IMR-90 (cell line): ENCODE measurements around the gene GJB3. TPM values are rescaled to one million over a fixed set of nuclear protein-coding genes. Genes with fewer than 3 reads are reported as not detected.

Experiments
- ATAC-seq: fragments of 200-7000 bp; cut with Tn5 transposase; 2 replicates; pipeline ENCODE4 v1.9.1; 2020; ENCODE audit warnings: low read depth, mild to moderate bottlenecking, moderate library complexity
- BruUV-seq: library from RNA; stranded (reverse); fragments of 400-500 nt; replicated peaks from 2 replicates; lab custom pipeline; 2021; lab: Mats Ljungman, UMichigan
- CTCF ChIA-PET: fragments of 300-600 bp; formaldehyde crosslinking; extraction: SDS; loops from one replicate; lab custom pipeline; 2021; ENCODE audit warnings: antibody characterized with exemption; lab: Yijun Ruan, JAX
- POLR2A ChIA-PET: fragments of 300-600 bp; sonication (Branson Sonifier 250); formaldehyde crosslinking; loops from one replicate; lab custom pipeline; 2022; ENCODE audit warnings: antibody characterized with exemption; ENCODE audit not compliant: unreplicated experiment; lab: Charles Lee
- DNase-seq: peaks from one replicate; pipeline ENCODE4 v3.0.0; 2013
- H2AFZ ChIP-seq: replicated peaks from 2 replicates; pipeline ENCODE3; 2013; ENCODE audit warnings: low read length, mild to moderate bottlenecking; ENCODE audit not compliant: poor library complexity
- H2AK5ac ChIP-seq: 2 replicates; pipeline ENCODE4 v1.6.1; 2013; ENCODE audit warnings: low read depth, low read length, inconsistent platforms
- H2AK9ac ChIP-seq: replicated peaks from 2 replicates; pipeline ENCODE3; 2013; ENCODE audit warnings: mild to moderate bottlenecking, low read depth, low read length, moderate library complexity; ENCODE audit not compliant: poor library complexity
- H2BK120ac ChIP-seq: 2 replicates; pipeline ENCODE4 v1.6.1; 2013; ENCODE audit warnings: low read depth, low read length, inconsistent platforms
- H2BK15ac ChIP-seq: 3 replicates; pipeline ENCODE4 v1.6.1; 2013; ENCODE audit warnings: low read depth, low read length, inconsistent platforms
- H2BK20ac ChIP-seq: 2 replicates; pipeline ENCODE4 v1.6.1; 2013; ENCODE audit warnings: low read depth, mild to moderate bottlenecking, inconsistent platforms, low read length, moderate library complexity
- H2BK5ac ChIP-seq: 2 replicates; pipeline ENCODE4 v1.6.1; 2013; ENCODE audit warnings: mild to moderate bottlenecking, low read depth, low read length, inconsistent platforms; ENCODE audit not compliant: poor library complexity, severe bottlenecking
- H3K14ac ChIP-seq: replicated peaks from 2 replicates; pipeline ENCODE4 v1.6.1; 2013; ENCODE audit warnings: low read depth, low read length, inconsistent platforms
- H3K18ac ChIP-seq: 2 replicates; pipeline ENCODE4 v1.6.1; 2013; ENCODE audit warnings: low read depth, low read length, control low read depth
- H3K23ac ChIP-seq: 2 replicates; pipeline ENCODE4 v1.6.1; 2013; ENCODE audit warnings: low read depth, low read length, inconsistent platforms
- H3K27ac ChIP-seq: 2 replicates; pipeline ENCODE4 v1.5.1; 2013; ENCODE audit warnings: mild to moderate bottlenecking, control low read depth, low read length; ENCODE audit not compliant: insufficient read depth
- H3K27me3 ChIP-seq: 2 replicates; pipeline ENCODE4 v1.6.1; 2013; ENCODE audit warnings: low read length; ENCODE audit not compliant: control insufficient read depth, insufficient read depth
- H3K36me3 ChIP-seq: 2 replicates; pipeline ENCODE4 v1.6.1; 2013; ENCODE audit warnings: low read length, mixed read lengths; ENCODE audit not compliant: control insufficient read depth, insufficient read depth
- H3K4ac ChIP-seq: 2 replicates; pipeline ENCODE4 v1.6.1; 2013; ENCODE audit warnings: low read depth, low read length, inconsistent platforms
- H3K4me1 ChIP-seq: 2 replicates; pipeline ENCODE4 v1.6.1; 2013; ENCODE audit warnings: low read length, mixed read lengths; ENCODE audit not compliant: control insufficient read depth, insufficient read depth
- H3K4me2 ChIP-seq: 2 replicates; pipeline ENCODE4 v1.6.1; 2013; ENCODE audit warnings: low read depth, mild to moderate bottlenecking, control low read depth, low read length, moderate library complexity
- H3K4me3 ChIP-seq: 2 replicates; pipeline ENCODE4 v1.5.1; 2013; ENCODE audit warnings: low read depth, mild to moderate bottlenecking, control low read depth, low read length, moderate library complexity; ENCODE audit not compliant: insufficient read depth
- H3K56ac ChIP-seq: 2 replicates; pipeline ENCODE4 v1.6.1; 2013; ENCODE audit warnings: low read length, inconsistent platforms; ENCODE audit not compliant: insufficient read depth; ENCODE audit errors: extremely low read depth
- H3K79me1 ChIP-seq, 2 experiments: 2 replicates each; pipeline ENCODE4 v1.6.1; 2013; ENCODE audit warnings: low read length in 2 of 2, inconsistent platforms in 1 of 2, low read depth in 1 of 2
- H3K9ac ChIP-seq: 2 replicates; pipeline ENCODE4 v1.6.1; 2013; ENCODE audit warnings: low read depth, low read length, control low read depth
- H3K9me1 ChIP-seq: 2 replicates; pipeline ENCODE4 v1.6.1; 2013; ENCODE audit warnings: low read length, inconsistent platforms; ENCODE audit not compliant: insufficient read depth
- H3K9me3 ChIP-seq: 2 replicates; pipeline ENCODE4 v1.6.1; 2013; ENCODE audit warnings: low read length; ENCODE audit not compliant: control insufficient read depth, insufficient read depth
- H4K20me1 ChIP-seq: 2 replicates; pipeline ENCODE4 v1.6.1; 2013; ENCODE audit warnings: low read length, inconsistent platforms; ENCODE audit not compliant: insufficient read depth
- H4K5ac ChIP-seq: 2 replicates; pipeline ENCODE4 v1.6.1; 2013; ENCODE audit warnings: mild to moderate bottlenecking, low read depth, low read length, control low read depth
- H4K8ac ChIP-seq, 2 experiments: 2 replicates each; pipeline ENCODE4 v1.6.1; 2013; ENCODE audit warnings: low read depth in 2 of 2, low read length in 2 of 2, control low read depth in 1 of 2, inconsistent platforms in 1 of 2
- H4K91ac ChIP-seq: 2 replicates; pipeline ENCODE4 v1.6.1; 2013; ENCODE audit warnings: low read depth, low read length, inconsistent platforms; ENCODE audit not compliant: insufficient read depth
- BHLHE40 ChIP-seq: fragments of 150-350 bp; IDR thresholded peaks from 2 replicates; pipeline ENCODE4 v1.6.1; 2016; ENCODE audit warnings: mild to moderate bottlenecking, low read depth, low read length
- CEBPB ChIP-seq: IDR thresholded peaks from 2 replicates; pipeline ENCODE4 v1.6.1; 2012; ENCODE audit warnings: low read depth, low read length, improper control_type of control experiment
- FOS ChIP-seq: fragments of 150-350 bp; IDR thresholded peaks from 2 replicates; pipeline ENCODE4 v1.6.1; 2016; ENCODE audit warnings: low read depth, low read length
- MAFK ChIP-seq: IDR thresholded peaks from 2 replicates; pipeline ENCODE4 v1.6.1; 2012; ENCODE audit warnings: low read depth, low read length, improper control_type of control experiment
- MXI1 ChIP-seq: IDR thresholded peaks from 2 replicates; pipeline ENCODE4 v1.6.1; 2012; ENCODE audit warnings: low read depth, mild to moderate bottlenecking, low read length, moderate library complexity, borderline replicate concordance
- POLR2A ChIP-seq: IDR thresholded peaks from 2 replicates; pipeline ENCODE4 v1.6.1; 2012; ENCODE audit warnings: mild to moderate bottlenecking, low read depth, low read length
- RCOR1 ChIP-seq: IDR thresholded peaks from 2 replicates; pipeline ENCODE4 v1.6.1; 2012; ENCODE audit warnings: mild to moderate bottlenecking, low read length, improper control_type of control experiment; ENCODE audit not compliant: insufficient replicate concordance
- RFX5 ChIP-seq: IDR thresholded peaks from 2 replicates; pipeline ENCODE4 v1.8.0; 2012; ENCODE audit warnings: low read depth, mild to moderate bottlenecking, low read length, moderate library complexity
- SMC3 ChIP-seq: fragments of 150-350 bp; IDR thresholded peaks from 2 replicates; pipeline ENCODE4 v1.6.1; 2016; ENCODE audit warnings: low read depth, mild to moderate bottlenecking, antibody characterized with exemption, low read length, moderate library complexity
- USF2 ChIP-seq: fragments of 150-350 bp; IDR thresholded peaks from 2 replicates; pipeline ENCODE4 v1.6.1; 2017; ENCODE audit warnings: mild to moderate bottlenecking, antibody characterized with exemption, low read length, low read depth
- WGBS, 2 experiments: methylation state at CpG; one replicate each; pipeline versions ENCODE4 v1.1.5 to v1.1.7; 2013; ENCODE audit warnings: missing lambda C conversion rate in 2 of 2; ENCODE audit not compliant: insufficient read length in 1 of 2; ENCODE audit errors: extremely low coverage in 2 of 2; 5-methylcytosine and 5-hydroxymethylcytosine counted together
- dilution Hi-C: fragments of 300-500 bp; cut with HindIII; formaldehyde crosslinking; loops from one replicate; pipeline ENCODE4 v1.14.3; 2018; ENCODE audit warnings: low sequenced_read_pairs; ENCODE audit not compliant: unreplicated experiment
- in situ Hi-C: fragments of 300-500 bp; cut with MboI; formaldehyde crosslinking; loops from 3 replicates; pipeline ENCODE4 v1.14.3; 2019; ENCODE audit warnings: low sequenced_read_pairs, inconsistent platforms, mixed read lengths
- intact Hi-C: fragments of 100-400 bp; cut with micrococcal nuclease; formaldehyde crosslinking; loops from 2 replicates; pipeline ENCODE4 v1.10.0; 2022
- polyA plus RNA-seq, 3 experiments: library from polyadenylated mRNA; depleted of rRNA; stranded (reverse); fragments of >200 nt; gene quantifications; 2 replicates each; pipeline ENCODE4 v1.2.3, GENCODE V29; 2012; ENCODE audit warnings: low replicate concordance in 1 of 3
- total RNA-seq: library from RNA; depleted of rRNA; stranded (reverse); fragments of >200 nt; gene quantifications from 2 replicates; pipeline ENCODE4 v1.2.3, GENCODE V29; 2012
- TF ChIP-seq, protein P1 (sequence below): fragments of 150-350 bp; IDR thresholded peaks from 2 replicates; pipeline ENCODE4 v1.6.1; 2016; ENCODE audit warnings: low read depth, mild to moderate bottlenecking, low read length, moderate library complexity, borderline replicate concordance

Gene GJB3
- total and polyA plus RNA-seq, 2 of the 4 experiments (the other 2 are of a cell fraction), result not detected

DNA sequence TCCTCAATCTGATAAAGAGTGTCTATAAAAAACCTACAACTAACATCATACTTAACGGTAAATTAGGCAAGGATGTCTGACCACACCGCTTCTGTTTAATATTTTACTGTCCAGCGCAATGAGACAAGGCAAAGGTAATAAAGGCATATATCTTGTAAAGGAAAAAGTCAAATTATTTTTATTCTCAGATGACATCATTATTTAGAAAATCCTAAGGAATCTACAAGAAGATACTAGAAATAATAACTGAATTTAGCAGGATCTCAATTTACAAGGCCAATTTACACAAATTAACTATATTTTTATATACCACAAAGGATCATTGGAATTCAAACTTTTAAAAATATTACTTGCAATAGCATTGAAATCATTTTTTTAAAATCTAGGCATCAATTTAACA lies 41.2 kb downstream of the GJB3 start:
- Histone ChIP-seq H3K4ac (no peak overlapping the region), H4K20me1 (no peaks in the 10 kb centered on the region), H3K9me3 (no peaks in the 10 kb centered on the region), H2AK5ac (no peak overlapping the region), H3K56ac (no peak overlapping the region), H3K14ac (no peak overlapping the region), H3K4me2 (no peak overlapping the region), H3K9me1 (no peaks in the 10 kb centered on the region), H4K91ac (no peak overlapping the region), H3K27ac (no peak overlapping the region), H3K4me1 (no peaks in the 10 kb centered on the region), H3K36me3 (no peaks in the 10 kb centered on the region), H4K5ac (no peak overlapping the region), H4K8ac (no peak overlapping the region), H2BK20ac (no peak overlapping the region), H3K18ac (no peak overlapping the region), H2AFZ (no peak overlapping the region), H2BK120ac (no peak overlapping the region), H3K4me3 (no peak overlapping the region), H3K9ac (no peak overlapping the region), H3K23ac (no peak overlapping the region), H2AK9ac (no peak overlapping the region), H2BK15ac (no peak overlapping the region), H3K79me1 (no peaks in the 10 kb centered on the region), H3K27me3 (no peaks in the 10 kb centered on the region), H2BK5ac (no peak overlapping the region)
- in situ Hi-C loops (no loop called here), intact Hi-C loops (no loop called here), dilution Hi-C loops (no loop called here)
- no TSS peak for BruUV-seq
- no peak for TF ChIP-seq BHLHE40
- no peak for TF ChIP-seq MAFK
- TF ChIP-seq SMC3, result no peak
- TF ChIP-seq CEBPB, result no peak
- TF ChIP-seq POLR2A, result no peak
- TF ChIP-seq RCOR1, result no peak
- TF ChIP-seq, protein P1, sequence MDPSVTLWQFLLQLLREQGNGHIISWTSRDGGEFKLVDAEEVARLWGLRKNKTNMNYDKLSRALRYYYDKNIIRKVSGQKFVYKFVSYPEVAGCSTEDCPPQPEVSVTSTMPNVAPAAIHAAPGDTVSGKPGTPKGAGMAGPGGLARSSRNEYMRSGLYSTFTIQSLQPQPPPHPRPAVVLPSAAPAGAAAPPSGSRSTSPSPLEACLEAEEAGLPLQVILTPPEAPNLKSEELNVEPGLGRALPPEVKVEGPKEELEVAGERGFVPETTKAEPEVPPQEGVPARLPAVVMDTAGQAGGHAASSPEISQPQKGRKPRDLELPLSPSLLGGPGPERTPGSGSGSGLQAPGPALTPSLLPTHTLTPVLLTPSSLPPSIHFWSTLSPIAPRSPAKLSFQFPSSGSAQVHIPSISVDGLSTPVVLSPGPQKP, result no peak
- TF ChIP-seq RFX5, result no peak
- no peak for TF ChIP-seq USF2
- no peak for TF ChIP-seq MXI1
- no peak for TF ChIP-seq FOS
- ChIA-PET POLR2A (no interaction called here), CTCF (no interaction called here)
- DNase-seq (no peak), ATAC-seq (no peak)
- WGBS, 2 experiments, result no CpG with 5 or more reads among the region's 3 CpGs
